ENCODE measurements around the gene GALK1. TPM values are rescaled to one million over a fixed set of nuclear protein-coding genes. Genes with fewer than 3 reads are reported as not detected.

GALK1 gene
- total RNA-seq, 2 experiments from 2014 or later, result 42.2 to 44.3 TPM

DNA sequence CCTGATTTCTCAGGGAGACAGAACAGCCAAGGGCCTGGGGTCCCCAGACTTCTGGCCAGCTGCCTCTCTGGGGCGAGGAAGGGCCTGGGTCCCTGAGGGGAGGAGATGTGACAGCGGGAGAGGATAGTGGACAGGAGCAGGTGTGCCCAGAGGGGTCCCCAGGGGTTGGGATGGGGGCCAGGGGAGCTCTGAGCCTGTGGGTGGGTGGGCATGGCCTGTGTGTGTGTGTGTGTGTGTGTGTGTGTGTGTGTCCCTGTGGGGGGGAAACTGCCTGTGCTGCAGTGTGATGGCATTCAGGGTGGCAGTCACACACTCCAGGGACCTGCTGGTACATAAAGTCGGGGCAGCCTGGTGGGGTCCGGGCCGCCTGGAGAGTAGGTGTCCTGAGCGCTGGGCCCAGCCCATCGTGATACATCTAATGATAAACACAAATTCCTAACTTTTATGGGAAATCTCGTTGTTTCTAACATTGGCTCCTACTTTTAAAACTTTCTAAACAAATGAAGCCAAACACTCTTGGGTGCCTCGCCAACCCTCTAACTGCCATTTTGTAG is 42.4 kb downstream of the GALK1 start:
- ChIA-PET CTCF (interaction anchor here (0.6 to 1.1 kb wide), 2 partner anchors 31 to 125 kb away, joined by 3 to 5 read pairs; no protein-coding TSS in a partner anchor), POLR2A (no interaction called here)

- CTCF ChIA-PET, result interaction anchor here (0.6 to 1.5 kb wide), 3 partner anchors 24 to 126 kb away, joined by 3 to 5 read pairs (median 5); no protein-coding TSS in a partner anchor
- POLR2A ChIA-PET, result no interaction called here
Measured at GRCh38 chr17:75722076-75722475, 42.9 kb downstream of the GALK1 start.

DNA sequence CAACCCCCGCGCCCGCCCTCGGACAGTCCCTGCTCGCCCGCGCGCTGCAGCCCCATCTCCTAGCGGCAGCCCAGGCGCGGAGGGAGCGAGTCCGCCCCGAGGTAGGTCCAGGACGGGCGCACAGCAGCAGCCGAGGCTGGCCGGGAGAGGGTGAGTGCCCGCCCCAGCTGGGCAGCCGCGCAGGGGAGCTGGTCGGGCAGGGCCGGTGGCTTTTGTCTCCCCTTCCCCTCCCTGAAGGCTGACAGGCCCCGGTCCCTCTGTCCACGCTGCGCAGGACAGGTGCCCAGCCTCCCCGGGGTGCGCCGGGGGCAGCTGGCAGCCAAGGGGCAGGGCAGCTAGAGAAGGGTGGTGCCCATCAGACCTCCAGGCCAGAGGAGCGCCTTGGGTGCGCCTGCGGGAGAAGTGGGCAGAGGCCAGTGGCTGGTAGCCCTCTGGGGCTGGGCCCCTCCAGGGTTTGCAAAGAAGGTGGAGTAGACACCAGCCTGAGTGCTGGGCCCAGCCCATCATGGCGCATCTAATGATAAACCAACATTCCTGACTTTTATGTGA is 43.5 kb downstream of the GALK1 start:
- ChIA-PET CTCF (interaction anchor here (1.4 to 1.5 kb wide), 2 partner anchors 25 to 28 kb away, joined by 5 to 6 read pairs; no protein-coding TSS in a partner anchor), POLR2A (interaction anchor here (0.5 kb wide), 1 partner anchor 134 kb away, joined by 4 read pairs; the partner anchor contains the start of gene WBP2)

GRCh38 chr17:75720656-75721462 is 44.1 kb downstream of the GALK1 start, which contains the start of gene ITGB4:
ITGB4 (plus strand) TSS chr17:75721459; CDS start chr17:75724704, 3,245 bp downstream.
- POLR2A ChIA-PET, result interaction anchor here (0.5 to 0.6 kb wide), 2 partner anchors 64 to 134 kb away, joined by 4 to 6 read pairs; partner anchors contain the start of genes UNK and WBP2
- CTCF ChIA-PET, result interaction anchor here (0.6 to 1.5 kb wide), 7 partner anchors 18 to 56 kb away, joined by 3 to 6 read pairs (median 4); no protein-coding TSS in a partner anchor

DNA sequence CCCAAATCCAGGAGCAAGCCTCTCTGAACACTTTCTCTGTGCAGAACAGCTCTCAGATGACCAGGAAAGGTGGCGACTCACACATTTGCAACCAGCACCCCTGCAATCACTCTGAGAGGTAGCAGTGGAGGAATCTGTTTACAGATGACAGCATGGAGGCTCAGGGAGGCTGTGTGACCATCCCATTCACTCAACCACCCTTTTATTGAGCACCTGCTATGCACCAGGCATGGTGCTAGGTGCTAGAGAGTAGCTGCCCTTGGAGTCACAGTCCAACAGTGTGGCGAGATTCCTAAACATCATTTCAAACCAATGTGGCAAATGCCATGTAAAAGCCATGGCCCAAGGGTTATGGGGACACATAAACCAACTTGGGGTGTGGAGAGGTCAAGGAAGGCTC is 45.3 kb downstream of the GALK1 start:
- ChIA-PET POLR2A (no interaction called here), CTCF (interaction anchor here (0.9 to 2.0 kb wide), 4 partner anchors 28 to 43 kb away, joined by 3 to 6 read pairs (median 5); no protein-coding TSS in a partner anchor)

- ChIA-PET POLR2A (no interaction called here), CTCF (no interaction called here)
Measured at GRCh38 chr17:75712446-75712845, 52.5 kb downstream of the GALK1 start.

Other genes with a start within 250 kb of the GALK1 start
- gene CASKIN2, start 249.7 kb downstream of the GALK1 start, total RNA-seq, result 1 to 10 TPM; 7.4 TPM
- gene TSEN54, start 248.7 kb downstream of the GALK1 start, total RNA-seq, result 10 to 100 TPM; 55.3 to 55.5 TPM
- 10 to 100 TPM; 10.6 to 13.1 TPM for gene LLGL2, start 239.5 kb downstream of the GALK1 start, total RNA-seq
- gene MYO15B, start 177.4 kb downstream of the GALK1 start, total RNA-seq, result 10 to 100 TPM; 15.0 to 17.2 TPM
- gene SMIM5, start 131.8 kb downstream of the GALK1 start, total RNA-seq, result under 1 TPM in 1 of 2 experiments, not detected in 1; 0.25 TPM
- 10 to 100 TPM; 27.6 to 29.5 TPM for gene RECQL5, start 98.0 kb downstream of the GALK1 start, total RNA-seq
- gene SAP30BP, start 97.9 kb downstream of the GALK1 start, total RNA-seq, result 100 to 1,000 TPM in 1 of 2 experiments, 10 to 100 TPM in 1; 98.1 to 103 TPM
- 1 to 10 TPM; 1.5 to 1.9 TPM for gene ITGB4, start 43.7 kb downstream of the GALK1 start, total RNA-seq
- 10 to 100 TPM; 25.3 to 29.1 TPM for gene UNK, start 19.6 kb upstream of the GALK1 start, total RNA-seq
- gene UNC13D, start 79.2 kb upstream of the GALK1 start, total RNA-seq, result 100 to 1,000 TPM; 162 to 165 TPM
- gene WBP2, start 90.1 kb upstream of the GALK1 start, total RNA-seq, result 10 to 100 TPM; 47.8 to 52.9 TPM
- gene TRIM47, start 113.4 kb upstream of the GALK1 start, total RNA-seq, result 10 to 100 TPM; 15.6 to 17.5 TPM
- gene TRIM65, start 131.8 kb upstream of the GALK1 start, total RNA-seq, result 10 to 100 TPM; 39.4 to 39.5 TPM
- gene MRPL38, start 139.7 kb upstream of the GALK1 start, total RNA-seq, result 100 to 1,000 TPM; 162 to 166 TPM
- 10 to 100 TPM; 21.9 to 23.6 TPM for gene FBF1, start 175.8 kb upstream of the GALK1 start, total RNA-seq
- 10 to 100 TPM; 28.4 to 33.7 TPM for gene ACOX1, start 214.0 kb upstream of the GALK1 start, total RNA-seq
- gene TEN1, start 214.0 kb upstream of the GALK1 start, total RNA-seq, result 10 to 100 TPM; 15.0 to 15.8 TPM
- gene CDK3, start 235.7 kb upstream of the GALK1 start, total RNA-seq, result 1 to 10 TPM; 4.1 to 5.1 TPM